HEK293T (cell line): Measurements from ENCODE around the gene MFSD12.

ENCODE experiments used
- ARNT ChIP-seq: fragments of 450-650 bp; IDR thresholded peaks from 2 replicates; pipeline ENCODE4 v1.6.1; 2017; ENCODE audit warnings: mild to moderate bottlenecking
- BHLHE40 ChIP-seq: fragments of 450-650 bp; IDR thresholded peaks from 2 replicates; pipeline ENCODE4 v1.6.1; 2016; ENCODE audit warnings: mild to moderate bottlenecking, moderate library complexity, borderline replicate concordance
- CTBP1 ChIP-seq: fragments of 450-650 bp; IDR thresholded peaks from 2 replicates; pipeline ENCODE4 v1.6.1; 2016; ENCODE audit warnings: borderline replicate concordance
- ELF4 ChIP-seq: fragments of 450-650 bp; IDR thresholded peaks from 2 replicates; pipeline ENCODE4 v1.6.1; 2017; ENCODE audit warnings: antibody characterized with exemption
- FOXA1 ChIP-seq: fragments of 450-650 bp; IDR thresholded peaks from 2 replicates; pipeline ENCODE4 v1.6.1; 2016; ENCODE audit warnings: mild to moderate bottlenecking
- FOXK2 ChIP-seq: fragments of 450-650 bp; IDR thresholded peaks from 2 replicates; pipeline ENCODE4 v1.6.1; 2016; ENCODE audit warnings: mild to moderate bottlenecking
- FOXM1 ChIP-seq: fragments of 450-650 bp; IDR thresholded peaks from 2 replicates; pipeline ENCODE4 v1.6.1; 2017; ENCODE audit warnings: mild to moderate bottlenecking, borderline replicate concordance
- HDGF ChIP-seq: fragments of 450-650 bp; IDR thresholded peaks from 2 replicates; pipeline ENCODE4 v1.6.1; 2017; ENCODE audit warnings: antibody characterized with exemption, borderline replicate concordance
- PKNOX1 ChIP-seq: fragments of 450-650 bp; IDR thresholded peaks from 2 replicates; pipeline ENCODE4 v1.6.1; 2016
- SP1 ChIP-seq: fragments of 450-650 bp; IDR thresholded peaks from 2 replicates; pipeline ENCODE4 v1.6.1; 2017
- SUZ12 ChIP-seq: fragments of 450-650 bp; IDR thresholded peaks from 2 replicates; pipeline ENCODE4 v1.6.1; 2016; ENCODE audit warnings: mild to moderate bottlenecking
- TARDBP ChIP-seq: fragments of 450-650 bp; IDR thresholded peaks from 2 replicates; pipeline ENCODE4 v1.6.1; 2016
- ZNF384 ChIP-seq: fragments of 450-650 bp; IDR thresholded peaks from 2 replicates; pipeline ENCODE4 v1.6.1; 2016

DNA sequence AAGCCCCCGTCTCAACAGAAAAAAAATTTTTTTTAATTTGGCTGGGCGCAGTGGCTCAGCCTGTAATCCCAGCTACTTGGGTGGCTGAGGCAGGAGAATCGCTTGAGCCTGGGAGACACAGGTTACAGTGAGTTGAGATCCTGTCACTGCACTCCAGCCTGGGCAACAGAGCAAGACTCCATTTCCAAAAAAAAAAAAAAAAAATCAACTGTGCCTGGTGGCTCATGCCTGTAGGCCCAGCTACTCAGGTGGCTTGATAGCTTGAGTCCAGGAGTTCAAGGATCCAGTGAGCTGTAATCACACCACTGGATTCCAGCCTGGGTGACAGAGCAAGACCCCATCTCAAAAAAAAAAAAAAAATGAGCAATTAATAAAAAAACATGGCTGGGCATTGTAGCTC lies 55.6 kb downstream of the MFSD12 start:
- TF ChIP-seq HDGF (no peak), ZNF384 (no peak), FOXK2 (no peak), FOXM1 (no peak), TARDBP (no peak), ELF4 (no peak), SUZ12 (no peak), CTBP1 (no peak), BHLHE40 (no peak), PKNOX1 (no peak), FOXA1 (no peak), ARNT (no peak), SP1 (no peak)
